ENCODE data around the gene ID3. TPM values are rescaled to one million over a fixed set of nuclear protein-coding genes. Genes with fewer than 3 reads are reported as not detected.

Gene ID3
- polyA plus RNA-seq, 1 of the 3 experiments (the other 2 are of a cell fraction) = 504 TPM

DNA sequence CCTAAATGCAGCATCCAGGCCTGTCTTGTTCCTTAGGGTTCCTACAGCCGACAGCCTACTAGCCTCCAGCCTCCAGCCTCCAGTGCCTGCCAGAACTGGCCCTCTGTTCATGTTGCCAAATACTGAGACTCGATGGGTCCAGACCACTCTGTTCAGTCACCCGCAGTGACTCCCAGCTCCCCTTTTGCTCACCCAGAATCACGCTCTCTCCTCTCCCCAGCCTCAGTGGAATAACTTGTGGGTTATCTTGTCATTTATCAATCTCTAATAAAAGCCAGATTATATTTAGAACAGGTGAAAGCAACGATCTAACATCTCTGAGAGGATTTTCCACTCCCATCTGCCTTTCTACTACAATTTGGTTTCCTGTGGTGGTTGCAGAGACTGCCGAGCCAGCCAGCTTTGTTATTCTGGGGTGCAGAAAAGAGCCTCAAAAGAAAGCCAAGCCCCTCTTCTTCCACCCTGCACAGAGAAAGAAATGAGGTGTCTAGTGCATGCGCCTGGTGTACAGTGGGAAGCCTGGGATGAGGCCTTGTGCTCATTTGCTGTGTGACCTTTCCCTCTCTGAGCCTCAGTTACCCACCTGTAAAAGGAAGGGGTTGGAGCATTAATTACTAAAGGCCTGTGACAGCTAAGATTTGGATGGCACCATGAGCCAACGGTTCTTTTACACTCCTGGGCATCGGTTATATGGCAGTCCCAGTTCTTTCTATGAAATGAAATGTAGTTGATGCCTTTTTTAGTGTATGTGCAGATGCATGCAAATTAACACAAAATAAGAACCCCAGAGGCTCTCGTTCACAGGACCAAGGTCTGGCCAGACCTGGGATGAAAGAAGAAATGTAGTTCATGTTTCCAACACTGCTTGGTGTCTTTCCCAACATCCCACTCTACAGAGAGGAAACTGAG is 42.9 kb upstream of the ID3 start:
- TF ChIP-seq EZH2phosphoT487 (IDR thresholded peaks at IDR 0.05; ENCODE audit: borderline replicate concordance, low read depth) = no peak
- TF ChIP-seq NFIC (IDR thresholded peaks at IDR 0.05; ENCODE audit: borderline replicate concordance) = no peak
- TF ChIP-seq, protein P1, sequence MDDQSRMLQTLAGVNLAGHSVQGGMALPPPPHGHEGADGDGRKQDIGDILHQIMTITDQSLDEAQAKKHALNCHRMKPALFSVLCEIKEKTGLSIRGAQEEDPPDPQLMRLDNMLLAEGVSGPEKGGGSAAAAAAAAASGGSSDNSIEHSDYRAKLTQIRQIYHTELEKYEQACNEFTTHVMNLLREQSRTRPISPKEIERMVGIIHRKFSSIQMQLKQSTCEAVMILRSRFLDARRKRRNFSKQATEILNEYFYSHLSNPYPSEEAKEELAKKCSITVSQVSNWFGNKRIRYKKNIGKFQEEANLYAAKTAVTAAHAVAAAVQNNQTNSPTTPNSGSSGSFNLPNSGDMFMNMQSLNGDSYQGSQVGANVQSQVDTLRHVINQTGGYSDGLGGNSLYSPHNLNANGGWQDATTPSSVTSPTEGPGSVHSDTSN (IDR thresholded peaks at IDR 0.05) = no peak
- no peak for TF ChIP-seq EP300 (IDR thresholded peaks at IDR 0.05; ENCODE audit: borderline replicate concordance in 1 of 2, low read depth in 1 of 2, low read length in 1 of 2)
- TF ChIP-seq MXI1 (IDR thresholded peaks at IDR 0.05; ENCODE audit: low read depth, low read length) = no peak
- TF ChIP-seq ELF1 (IDR thresholded peaks at IDR 0.05) = no peak
- TF ChIP-seq IRF3 (IDR thresholded peaks at IDR 0.05; ENCODE audit: low read depth, low read length) = no peak
- no peak for TF ChIP-seq FOXM1 (IDR thresholded peaks at IDR 0.05; ENCODE audit: low read depth)
- no peak for TF ChIP-seq FOXJ3 (CRISPR knock-in tag; IDR thresholded peaks at IDR 0.05)
- TF ChIP-seq TAF1 (IDR thresholded peaks at IDR 0.05; ENCODE audit: borderline replicate concordance, low read depth, low read length) = no peak
- no peak for TF ChIP-seq CTCF (IDR thresholded peaks at IDR 0.05)
- no peak for TF ChIP-seq FOSL2 (IDR thresholded peaks at IDR 0.05; ENCODE audit: borderline replicate concordance, low read depth)
- TF ChIP-seq REST (IDR thresholded peaks at IDR 0.05; ENCODE audit: low read depth, low read length) = no peak
- no peak for TF ChIP-seq MEF2A (IDR thresholded peaks at IDR 0.05; ENCODE audit: borderline replicate concordance, low read depth)
- CTCF ChIA-PET = interaction anchor here (1.0 to 4.1 kb wide), 7 partner anchors 16 to 57 kb away, joined by 3 to 19 read pairs (median 3); partner anchors contain the start of gene ID3
- Histone ChIP-seq H3K4me1 (ENCODE audit: control insufficient read depth in 1 of 2, insufficient read depth in 2 of 2, low read depth in 1 of 2, low read length in 1 of 2) (peaks cover 0 to 13% of the 10 kb centered on the region in 2 experiments; a peak in 2 of 4 replicates), H3K27ac (ENCODE audit: low read depth in 2 of 2, low read length in 1 of 2) (no peak overlapping the region), H3K4me2 (no peak overlapping the region), H3K9me3 (no peaks in the 10 kb centered on the region), H3K79me2 (ENCODE audit: insufficient read depth) (no peaks in the 10 kb centered on the region), H3K36me3 (replicated peaks in 1 of 2; ENCODE audit: control insufficient read depth in 1 of 2, insufficient read depth in 2 of 2, low read length in 1 of 2) (no peaks in the 10 kb centered on the region), H3K27me3 (ENCODE audit: insufficient read depth) (no peaks in the 10 kb centered on the region), H4K20me1 (ENCODE audit: insufficient read depth) (no peaks in the 10 kb centered on the region), H2AFZ (ENCODE audit: low read depth) (no peak overlapping the region), H3K9ac (no peak overlapping the region), H3K4me3 (ENCODE audit: low read depth in 2 of 2, low read length in 1 of 2) (no peak overlapping the region), H3K9me2 (no peaks in the 10 kb centered on the region), H3F3A (replicated peaks; ENCODE audit: insufficient read depth) (no peaks in the 10 kb centered on the region)
- no peak for DNase-seq
- WGBS (ENCODE audit: low lambda C conversion rate) = 84% methylated on average over 10 of the region's 10 CpGs
- POLR2A ChIA-PET = no interaction called here
